Measurements from ENCODE around the gene AMBP.

GRCh38 chr9:114099669-114100270 lies 21.7 kb upstream of the AMBP start:
- TF ChIP-seq, protein P1, sequence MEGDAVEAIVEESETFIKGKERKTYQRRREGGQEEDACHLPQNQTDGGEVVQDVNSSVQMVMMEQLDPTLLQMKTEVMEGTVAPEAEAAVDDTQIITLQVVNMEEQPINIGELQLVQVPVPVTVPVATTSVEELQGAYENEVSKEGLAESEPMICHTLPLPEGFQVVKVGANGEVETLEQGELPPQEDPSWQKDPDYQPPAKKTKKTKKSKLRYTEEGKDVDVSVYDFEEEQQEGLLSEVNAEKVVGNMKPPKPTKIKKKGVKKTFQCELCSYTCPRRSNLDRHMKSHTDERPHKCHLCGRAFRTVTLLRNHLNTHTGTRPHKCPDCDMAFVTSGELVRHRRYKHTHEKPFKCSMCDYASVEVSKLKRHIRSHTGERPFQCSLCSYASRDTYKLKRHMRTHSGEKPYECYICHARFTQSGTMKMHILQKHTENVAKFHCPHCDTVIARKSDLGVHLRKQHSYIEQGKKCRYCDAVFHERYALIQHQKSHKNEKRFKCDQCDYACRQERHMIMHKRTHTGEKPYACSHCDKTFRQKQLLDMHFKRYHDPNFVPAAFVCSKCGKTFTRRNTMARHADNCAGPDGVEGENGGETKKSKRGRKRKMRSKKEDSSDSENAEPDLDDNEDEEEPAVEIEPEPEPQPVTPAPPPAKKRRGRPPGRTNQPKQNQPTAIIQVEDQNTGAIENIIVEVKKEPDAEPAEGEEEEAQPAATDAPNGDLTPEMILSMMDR (IDR thresholded peaks at IDR 0.05; ENCODE audit: low read depth, low read length), result no peak
- TF ChIP-seq EZH2phosphoT487 (IDR thresholded peaks at IDR 0.05; ENCODE audit: low read depth), result no peak
